Measurements from ENCODE around the gene TRIM39.

The TRIM39 gene

DNA sequence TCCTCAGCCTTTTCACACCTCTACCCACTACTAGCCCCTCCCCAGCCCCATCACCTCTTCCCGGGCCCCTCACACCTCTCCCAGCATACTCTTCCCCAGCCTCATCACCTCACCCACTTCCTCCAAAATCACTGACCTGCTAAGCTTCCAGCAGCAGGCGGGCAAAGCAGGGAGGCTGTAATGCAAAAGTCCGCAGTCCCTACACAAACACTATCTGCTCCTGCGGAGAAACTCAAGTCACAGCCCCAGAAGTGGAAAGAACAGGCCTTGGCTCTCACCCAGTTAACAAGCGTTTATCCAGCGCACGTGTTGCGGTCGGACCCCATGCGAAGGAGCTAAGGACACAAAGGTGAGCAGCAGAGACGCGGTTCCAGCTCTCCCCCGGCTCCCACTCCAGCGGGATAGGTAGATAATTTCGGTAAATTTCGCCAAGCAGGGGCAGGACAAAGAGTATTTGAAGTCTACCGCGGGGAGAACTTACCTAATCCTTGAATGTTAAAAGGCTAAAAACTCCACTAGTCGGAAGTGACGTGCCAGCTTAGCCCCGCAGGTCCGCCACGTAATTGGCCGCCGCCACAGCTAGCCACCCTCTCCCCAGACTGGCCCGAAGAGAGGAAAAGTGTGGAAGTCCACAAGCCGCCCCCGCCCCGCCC is 728 bp upstream of the TRIM39 start (continued):
- TF ChIP-seq, protein P1, sequence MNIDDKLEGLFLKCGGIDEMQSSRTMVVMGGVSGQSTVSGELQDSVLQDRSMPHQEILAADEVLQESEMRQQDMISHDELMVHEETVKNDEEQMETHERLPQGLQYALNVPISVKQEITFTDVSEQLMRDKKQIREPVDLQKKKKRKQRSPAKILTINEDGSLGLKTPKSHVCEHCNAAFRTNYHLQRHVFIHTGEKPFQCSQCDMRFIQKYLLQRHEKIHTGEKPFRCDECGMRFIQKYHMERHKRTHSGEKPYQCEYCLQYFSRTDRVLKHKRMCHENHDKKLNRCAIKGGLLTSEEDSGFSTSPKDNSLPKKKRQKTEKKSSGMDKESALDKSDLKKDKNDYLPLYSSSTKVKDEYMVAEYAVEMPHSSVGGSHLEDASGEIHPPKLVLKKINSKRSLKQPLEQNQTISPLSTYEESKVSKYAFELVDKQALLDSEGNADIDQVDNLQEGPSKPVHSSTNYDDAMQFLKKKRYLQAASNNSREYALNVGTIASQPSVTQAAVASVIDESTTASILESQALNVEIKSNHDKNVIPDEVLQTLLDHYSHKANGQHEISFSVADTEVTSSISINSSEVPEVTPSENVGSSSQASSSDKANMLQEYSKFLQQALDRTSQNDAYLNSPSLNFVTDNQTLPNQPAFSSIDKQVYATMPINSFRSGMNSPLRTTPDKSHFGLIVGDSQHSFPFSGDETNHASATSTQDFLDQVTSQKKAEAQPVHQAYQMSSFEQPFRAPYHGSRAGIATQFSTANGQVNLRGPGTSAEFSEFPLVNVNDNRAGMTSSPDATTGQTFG (tag by site-specific recombination; IDR thresholded peaks at IDR 0.05; ENCODE audit: borderline replicate concordance) = no peak
- peak; percentile 87 for TF ChIP-seq SP2 (tag by site-specific recombination; IDR thresholded peaks at IDR 0.05)
- TF ChIP-seq GLIS1 (tag by site-specific recombination; IDR thresholded peaks at IDR 0.05) = peak; percentile 93
- 0 out of 2 replicates have a peak, but pooled peaks have one; percentile 43 for TF ChIP-seq ZFP37 (tag by site-specific recombination; IDR thresholded peaks at IDR 0.05)
- no peak for TF ChIP-seq ZNF561 (tag by site-specific recombination; IDR thresholded peaks at IDR 0.05; ENCODE audit: borderline replicate concordance)

DNA sequence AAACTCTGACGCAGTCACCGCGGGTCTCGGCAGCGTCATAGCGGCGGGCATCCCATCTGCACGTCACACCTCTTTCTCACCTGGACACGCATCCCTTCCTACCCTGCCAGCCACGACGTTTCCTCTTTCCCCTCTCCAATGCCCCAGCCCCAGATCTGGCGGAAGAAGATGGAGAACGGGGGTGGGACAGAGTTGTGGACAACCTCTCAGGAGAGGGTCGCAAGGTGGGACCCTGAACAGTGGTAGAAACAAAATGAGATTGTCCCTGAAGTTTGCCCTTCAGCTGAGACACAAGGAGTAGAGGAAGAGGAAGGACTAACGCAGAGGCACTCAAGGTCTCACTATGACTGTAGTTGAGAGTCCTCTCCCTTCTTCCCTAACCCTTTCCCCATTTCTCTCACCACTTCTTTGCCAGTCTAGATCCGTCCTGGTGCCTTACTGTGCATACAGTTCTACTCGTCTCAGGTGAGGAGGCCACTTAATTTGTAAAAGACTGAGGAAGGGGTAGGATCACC is 562 bp downstream of the TRIM39 start:
- Histone ChIP-seq H3K36me3 (ENCODE audit: control insufficient read depth in 2 of 2, insufficient read depth in 1 of 2, low read length in 2 of 2) (peaks cover 14 to 34% of the 10 kb centered on the region in 2 experiments), H3K4me1 (ENCODE audit: control insufficient read depth, insufficient read depth, low read length) (peaks cover 4% of the 10 kb centered on the region; the same call in 1 of the 2 replicates), H3K9me3 (ENCODE audit: control insufficient read depth, insufficient read depth, low read depth, low read length) (no peaks in the 10 kb centered on the region), H3K27ac (ENCODE audit: extremely low read depth, low read depth, low read length) (peak overlapping the region; percentile 81; the same call in 1 of the 2 replicates), H3K4me3 (ENCODE audit: low read depth, low read length) (peak overlapping the region; percentile 91)
- POLR2A ChIA-PET = interaction anchor here (0.5 to 2.0 kb wide), 6 partner anchors 12 to 574 kb away, joined by 3 to 24 read pairs (median 4); partner anchors contain the start of genes RPP21 and TRIM26
- CTCF ChIA-PET = no interaction called here
- no peak for TF ChIP-seq OVOL3 (tag by site-specific recombination; IDR thresholded peaks at IDR 0.05)
- no peak for TF ChIP-seq ZNF670 (tag by site-specific recombination; IDR thresholded peaks at IDR 0.05; ENCODE audit: low read depth)
- TF ChIP-seq, protein P2, sequence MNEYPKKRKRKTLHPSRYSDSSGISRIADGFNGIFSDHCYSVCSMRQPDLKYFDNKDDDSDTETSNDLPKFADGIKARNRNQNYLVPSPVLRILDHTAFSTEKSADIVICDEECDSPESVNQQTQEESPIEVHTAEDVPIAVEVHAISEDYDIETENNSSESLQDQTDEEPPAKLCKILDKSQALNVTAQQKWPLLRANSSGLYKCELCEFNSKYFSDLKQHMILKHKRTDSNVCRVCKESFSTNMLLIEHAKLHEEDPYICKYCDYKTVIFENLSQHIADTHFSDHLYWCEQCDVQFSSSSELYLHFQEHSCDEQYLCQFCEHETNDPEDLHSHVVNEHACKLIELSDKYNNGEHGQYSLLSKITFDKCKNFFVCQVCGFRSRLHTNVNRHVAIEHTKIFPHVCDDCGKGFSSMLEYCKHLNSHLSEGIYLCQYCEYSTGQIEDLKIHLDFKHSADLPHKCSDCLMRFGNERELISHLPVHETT (tag by site-specific recombination; IDR thresholded peaks at IDR 0.05) = peak; percentile 55; the same call in 1 of the 2 replicates
- TF ChIP-seq, protein P3, sequence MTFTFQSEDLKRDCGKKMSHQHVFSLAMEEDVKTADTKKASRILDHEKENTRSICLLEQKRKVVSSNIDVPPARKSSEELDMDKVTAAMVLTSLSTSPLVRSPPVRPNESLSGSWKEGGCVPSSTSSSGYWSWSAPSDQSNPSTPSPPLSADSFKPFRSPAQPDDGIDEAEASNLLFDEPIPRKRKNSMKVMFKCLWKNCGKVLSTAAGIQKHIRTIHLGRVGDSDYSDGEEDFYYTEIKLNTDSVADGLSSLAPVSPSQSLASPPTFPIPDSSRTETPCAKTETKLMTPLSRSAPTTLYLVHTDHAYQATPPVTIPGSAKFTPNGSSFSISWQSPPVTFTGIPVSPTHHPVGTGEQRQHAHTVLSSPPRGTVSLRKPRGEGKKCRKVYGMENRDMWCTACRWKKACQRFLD (tag by site-specific recombination; IDR thresholded peaks at IDR 0.05) = 0 out of 2 replicates have a peak, but pooled peaks have one; percentile 13
- TF ChIP-seq, protein P4, sequence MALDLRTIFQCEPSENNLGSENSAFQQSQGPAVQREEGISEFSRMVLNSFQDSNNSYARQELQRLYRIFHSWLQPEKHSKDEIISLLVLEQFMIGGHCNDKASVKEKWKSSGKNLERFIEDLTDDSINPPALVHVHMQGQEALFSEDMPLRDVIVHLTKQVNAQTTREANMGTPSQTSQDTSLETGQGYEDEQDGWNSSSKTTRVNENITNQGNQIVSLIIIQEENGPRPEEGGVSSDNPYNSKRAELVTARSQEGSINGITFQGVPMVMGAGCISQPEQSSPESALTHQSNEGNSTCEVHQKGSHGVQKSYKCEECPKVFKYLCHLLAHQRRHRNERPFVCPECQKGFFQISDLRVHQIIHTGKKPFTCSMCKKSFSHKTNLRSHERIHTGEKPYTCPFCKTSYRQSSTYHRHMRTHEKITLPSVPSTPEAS (tag by site-specific recombination; IDR thresholded peaks at IDR 0.05) = no peak
- TF ChIP-seq OSR2 (tag by site-specific recombination; IDR thresholded peaks at IDR 0.05) = no peak
- TF ChIP-seq ZNF664 (tag by site-specific recombination; IDR thresholded peaks at IDR 0.05) = no peak
- no peak for TF ChIP-seq REPIN1 (tag by site-specific recombination; IDR thresholded peaks at IDR 0.05; ENCODE audit: low read depth)
- TF ChIP-seq RBAK (tag by site-specific recombination; IDR thresholded peaks at IDR 0.05) = no peak
- no peak for TF ChIP-seq ZNF624 (tag by site-specific recombination; IDR thresholded peaks at IDR 0.05)
- TF ChIP-seq MZF1 (tag by site-specific recombination; IDR thresholded peaks at IDR 0.05; ENCODE audit: borderline replicate concordance) = no peak
- no peak for TF ChIP-seq ZNF350 (tag by site-specific recombination; IDR thresholded peaks at IDR 0.05)
- TF ChIP-seq, protein P5, sequence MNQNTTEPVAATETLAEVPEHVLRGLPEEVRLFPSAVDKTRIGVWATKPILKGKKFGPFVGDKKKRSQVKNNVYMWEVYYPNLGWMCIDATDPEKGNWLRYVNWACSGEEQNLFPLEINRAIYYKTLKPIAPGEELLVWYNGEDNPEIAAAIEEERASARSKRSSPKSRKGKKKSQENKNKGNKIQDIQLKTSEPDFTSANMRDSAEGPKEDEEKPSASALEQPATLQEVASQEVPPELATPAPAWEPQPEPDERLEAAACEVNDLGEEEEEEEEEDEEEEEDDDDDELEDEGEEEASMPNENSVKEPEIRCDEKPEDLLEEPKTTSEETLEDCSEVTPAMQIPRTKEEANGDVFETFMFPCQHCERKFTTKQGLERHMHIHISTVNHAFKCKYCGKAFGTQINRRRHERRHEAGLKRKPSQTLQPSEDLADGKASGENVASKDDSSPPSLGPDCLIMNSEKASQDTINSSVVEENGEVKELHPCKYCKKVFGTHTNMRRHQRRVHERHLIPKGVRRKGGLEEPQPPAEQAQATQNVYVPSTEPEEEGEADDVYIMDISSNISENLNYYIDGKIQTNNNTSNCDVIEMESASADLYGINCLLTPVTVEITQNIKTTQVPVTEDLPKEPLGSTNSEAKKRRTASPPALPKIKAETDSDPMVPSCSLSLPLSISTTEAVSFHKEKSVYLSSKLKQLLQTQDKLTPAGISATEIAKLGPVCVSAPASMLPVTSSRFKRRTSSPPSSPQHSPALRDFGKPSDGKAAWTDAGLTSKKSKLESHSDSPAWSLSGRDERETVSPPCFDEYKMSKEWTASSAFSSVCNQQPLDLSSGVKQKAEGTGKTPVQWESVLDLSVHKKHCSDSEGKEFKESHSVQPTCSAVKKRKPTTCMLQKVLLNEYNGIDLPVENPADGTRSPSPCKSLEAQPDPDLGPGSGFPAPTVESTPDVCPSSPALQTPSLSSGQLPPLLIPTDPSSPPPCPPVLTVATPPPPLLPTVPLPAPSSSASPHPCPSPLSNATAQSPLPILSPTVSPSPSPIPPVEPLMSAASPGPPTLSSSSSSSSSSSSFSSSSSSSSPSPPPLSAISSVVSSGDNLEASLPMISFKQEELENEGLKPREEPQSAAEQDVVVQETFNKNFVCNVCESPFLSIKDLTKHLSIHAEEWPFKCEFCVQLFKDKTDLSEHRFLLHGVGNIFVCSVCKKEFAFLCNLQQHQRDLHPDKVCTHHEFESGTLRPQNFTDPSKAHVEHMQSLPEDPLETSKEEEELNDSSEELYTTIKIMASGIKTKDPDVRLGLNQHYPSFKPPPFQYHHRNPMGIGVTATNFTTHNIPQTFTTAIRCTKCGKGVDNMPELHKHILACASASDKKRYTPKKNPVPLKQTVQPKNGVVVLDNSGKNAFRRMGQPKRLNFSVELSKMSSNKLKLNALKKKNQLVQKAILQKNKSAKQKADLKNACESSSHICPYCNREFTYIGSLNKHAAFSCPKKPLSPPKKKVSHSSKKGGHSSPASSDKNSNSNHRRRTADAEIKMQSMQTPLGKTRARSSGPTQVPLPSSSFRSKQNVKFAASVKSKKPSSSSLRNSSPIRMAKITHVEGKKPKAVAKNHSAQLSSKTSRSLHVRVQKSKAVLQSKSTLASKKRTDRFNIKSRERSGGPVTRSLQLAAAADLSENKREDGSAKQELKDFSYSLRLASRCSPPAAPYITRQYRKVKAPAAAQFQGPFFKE (tag by site-specific recombination; IDR thresholded peaks at IDR 0.05; ENCODE audit: borderline replicate concordance) = no peak
- no peak for TF ChIP-seq ZNF658 (tag by site-specific recombination; IDR thresholded peaks at IDR 0.05)
- TF ChIP-seq SP3 (tag by site-specific recombination; IDR thresholded peaks at IDR 0.05) = no peak
- peak; percentile 24; the same call in 1 of the 2 replicates for TF ChIP-seq SP7 (tag by site-specific recombination; IDR thresholded peaks at IDR 0.05)
- peak; percentile 47 for TF ChIP-seq ZIC2 (tag by site-specific recombination; IDR thresholded peaks at IDR 0.05)
- TF ChIP-seq BCL11B (tag by site-specific recombination; IDR thresholded peaks at IDR 0.05; ENCODE audit: low read depth) = no peak
